ENCODE results near the gene RTBDN.
A peak's percentile ranks its signal among the peaks of the same experiment; 100 is the strongest.

RTBDN gene

DNA sequence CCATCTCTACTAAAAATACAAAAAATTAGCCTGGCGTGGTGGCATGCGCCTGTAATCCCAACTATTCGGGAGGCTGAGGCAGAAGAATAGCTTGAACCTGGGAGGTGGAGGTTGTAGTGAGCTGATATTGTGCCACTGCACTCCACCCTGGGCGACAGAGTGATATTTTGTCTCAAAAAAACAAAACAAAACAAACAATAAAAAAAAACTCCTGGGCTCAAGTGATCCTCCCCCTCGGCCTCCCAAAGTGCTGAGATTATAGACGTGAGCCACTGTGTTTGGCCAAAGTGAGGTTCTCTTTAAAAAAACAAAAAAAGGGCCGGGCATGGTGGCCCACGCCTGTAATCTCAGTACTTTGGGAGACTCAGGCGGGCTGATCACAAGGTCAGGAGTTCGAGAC lies 46.9 kb downstream of the RTBDN start:
- H3K9me2 ChIP-seq (replicated peaks; ENCODE audit: control insufficient read depth, low read length), result no peaks in the 10 kb centered on the region
- no peak overlapping the region for H3K4me2 ChIP-seq (ENCODE audit: low read length)
- H3K4me3 ChIP-seq (ENCODE audit: low read length), result no peak overlapping the region
- H3K36me3 ChIP-seq (ENCODE audit: control insufficient read depth, low read length), result no peaks in the 10 kb centered on the region
- H4K20me1 ChIP-seq (ENCODE audit: control insufficient read depth, insufficient read depth, low read depth, low read length), result no peaks in the 10 kb centered on the region
- peaks cover 43% of the 10 kb centered on the region for H3F3A ChIP-seq (ENCODE audit: control insufficient read depth, insufficient read depth)
- no peak overlapping the region for H3K27ac ChIP-seq (ENCODE audit: low read depth, low read length)
- H3K9me3 ChIP-seq (ENCODE audit: control insufficient read depth, insufficient read depth, low read length), result no peaks in the 10 kb centered on the region
- H3K4me1 ChIP-seq (ENCODE audit: control insufficient read depth, low read length), result peaks cover 79% of the 10 kb centered on the region
- no peak for TF ChIP-seq EZH2phosphoT487 (IDR thresholded peaks at IDR 0.05; ENCODE audit: borderline replicate concordance, low read length)
- TF ChIP-seq, protein P1, sequence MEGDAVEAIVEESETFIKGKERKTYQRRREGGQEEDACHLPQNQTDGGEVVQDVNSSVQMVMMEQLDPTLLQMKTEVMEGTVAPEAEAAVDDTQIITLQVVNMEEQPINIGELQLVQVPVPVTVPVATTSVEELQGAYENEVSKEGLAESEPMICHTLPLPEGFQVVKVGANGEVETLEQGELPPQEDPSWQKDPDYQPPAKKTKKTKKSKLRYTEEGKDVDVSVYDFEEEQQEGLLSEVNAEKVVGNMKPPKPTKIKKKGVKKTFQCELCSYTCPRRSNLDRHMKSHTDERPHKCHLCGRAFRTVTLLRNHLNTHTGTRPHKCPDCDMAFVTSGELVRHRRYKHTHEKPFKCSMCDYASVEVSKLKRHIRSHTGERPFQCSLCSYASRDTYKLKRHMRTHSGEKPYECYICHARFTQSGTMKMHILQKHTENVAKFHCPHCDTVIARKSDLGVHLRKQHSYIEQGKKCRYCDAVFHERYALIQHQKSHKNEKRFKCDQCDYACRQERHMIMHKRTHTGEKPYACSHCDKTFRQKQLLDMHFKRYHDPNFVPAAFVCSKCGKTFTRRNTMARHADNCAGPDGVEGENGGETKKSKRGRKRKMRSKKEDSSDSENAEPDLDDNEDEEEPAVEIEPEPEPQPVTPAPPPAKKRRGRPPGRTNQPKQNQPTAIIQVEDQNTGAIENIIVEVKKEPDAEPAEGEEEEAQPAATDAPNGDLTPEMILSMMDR (IDR thresholded peaks at IDR 0.05; ENCODE audit: low read depth, low read length, poor library complexity, severe bottlenecking), result no peak
- peaks cover 20% of the 10 kb centered on the region for H3K79me2 ChIP-seq (ENCODE audit: control insufficient read depth, low read length)
- no peaks in the 10 kb centered on the region for H3K27me3 ChIP-seq (ENCODE audit: control insufficient read depth, low read length)

GRCh38 chr19:12786952-12787351 lies 47.4 kb downstream of the RTBDN start:
- H3K36me3 ChIP-seq (ENCODE audit: control insufficient read depth, low read length), result no peaks in the 10 kb centered on the region
- no peaks in the 10 kb centered on the region for H3K27me3 ChIP-seq (ENCODE audit: control insufficient read depth, low read length)
- H3K9me3 ChIP-seq (ENCODE audit: control insufficient read depth, insufficient read depth, low read length), result no peaks in the 10 kb centered on the region
- H3K4me3 ChIP-seq (ENCODE audit: low read length), result no peak overlapping the region
- H3K4me2 ChIP-seq (ENCODE audit: low read length), result peak overlapping the region; percentile 93
- H3K27ac ChIP-seq (ENCODE audit: low read depth, low read length), result peak overlapping the region; percentile 75
- TF ChIP-seq, protein P1 (IDR thresholded peaks at IDR 0.05; ENCODE audit: low read depth, low read length, poor library complexity, severe bottlenecking), result no peak
- no peak for TF ChIP-seq EZH2phosphoT487 (IDR thresholded peaks at IDR 0.05; ENCODE audit: borderline replicate concordance, low read length)
- H3K9me2 ChIP-seq (replicated peaks; ENCODE audit: control insufficient read depth, low read length), result no peaks in the 10 kb centered on the region
- peaks cover 84% of the 10 kb centered on the region for H3K4me1 ChIP-seq (ENCODE audit: control insufficient read depth, low read length)
- peaks cover 47% of the 10 kb centered on the region for H3F3A ChIP-seq (ENCODE audit: control insufficient read depth, insufficient read depth)
- H4K20me1 ChIP-seq (ENCODE audit: control insufficient read depth, insufficient read depth, low read depth, low read length), result no peaks in the 10 kb centered on the region
- H3K79me2 ChIP-seq (ENCODE audit: control insufficient read depth, low read length), result peaks cover 15% of the 10 kb centered on the region

DNA sequence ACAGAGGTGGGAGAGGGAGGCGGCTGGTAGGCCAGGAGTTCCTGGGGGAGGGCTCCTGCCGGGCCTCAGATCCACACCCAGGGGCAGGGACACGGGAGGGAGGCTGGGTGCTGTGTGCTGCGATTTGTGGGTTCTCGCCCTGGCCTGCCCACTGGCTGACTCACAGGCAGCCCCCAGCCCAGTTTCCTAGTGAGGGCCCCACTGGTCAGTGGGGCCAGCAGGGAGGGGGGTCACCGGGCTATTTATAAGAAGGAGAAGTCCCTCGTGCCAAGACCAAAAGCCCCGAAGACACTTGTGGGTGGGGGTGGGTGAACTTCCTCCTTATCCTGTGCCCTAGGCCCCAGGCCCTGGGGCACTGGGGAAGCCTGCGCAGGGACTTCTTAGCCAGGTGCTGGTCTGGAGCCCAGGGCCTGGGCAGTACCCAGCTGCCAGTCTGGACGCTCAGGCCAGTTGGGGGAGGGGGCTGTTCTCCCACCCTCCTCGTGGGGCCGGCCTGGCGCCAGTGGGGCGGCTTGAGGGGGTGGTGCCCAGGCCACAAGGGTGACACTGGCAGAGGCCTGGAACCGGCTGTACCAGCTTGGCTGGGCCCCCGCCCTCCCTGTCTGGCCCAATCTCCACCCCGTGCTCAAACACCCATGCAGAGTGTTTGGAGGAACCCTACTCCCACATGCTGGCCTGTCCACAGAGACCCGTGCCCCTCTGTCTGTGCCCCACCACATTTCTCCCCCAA lies 48.1 kb downstream of the RTBDN start:
- TF ChIP-seq, protein P1 (IDR thresholded peaks at IDR 0.05; ENCODE audit: low read depth, low read length, poor library complexity, severe bottlenecking), result no peak
- TF ChIP-seq EZH2phosphoT487 (IDR thresholded peaks at IDR 0.05; ENCODE audit: borderline replicate concordance, low read length), result no peak
- H3K9me3 ChIP-seq (ENCODE audit: control insufficient read depth, insufficient read depth, low read length), result no peaks in the 10 kb centered on the region
- no peaks in the 10 kb centered on the region for H3K36me3 ChIP-seq (ENCODE audit: control insufficient read depth, low read length)
- H4K20me1 ChIP-seq (ENCODE audit: control insufficient read depth, insufficient read depth, low read depth, low read length), result no peaks in the 10 kb centered on the region
- H3K9me2 ChIP-seq (replicated peaks; ENCODE audit: control insufficient read depth, low read length), result no peaks in the 10 kb centered on the region
- H3K79me2 ChIP-seq (ENCODE audit: control insufficient read depth, low read length), result peaks cover 9% of the 10 kb centered on the region
- peak overlapping the region; percentile 75 for H3K27ac ChIP-seq (ENCODE audit: low read depth, low read length)
- H3K4me3 ChIP-seq (ENCODE audit: low read length), result peak overlapping the region; percentile 40
- peaks cover 91% of the 10 kb centered on the region for H3K4me1 ChIP-seq (ENCODE audit: control insufficient read depth, low read length)
- H3K4me2 ChIP-seq (ENCODE audit: low read length), result peak overlapping the region; percentile 93
- H3K27me3 ChIP-seq (ENCODE audit: control insufficient read depth, low read length), result no peaks in the 10 kb centered on the region
- peaks cover 49% of the 10 kb centered on the region for H3F3A ChIP-seq (ENCODE audit: control insufficient read depth, insufficient read depth)
